Spleen (tissue), 11 donors: ENCODE results near the gene PDCD1LG2. TPM values are rescaled to one million over a fixed set of nuclear protein-coding genes. Genes with fewer than 3 reads are reported as not detected.

ENCODE experiments used
- DNase-seq: peaks from one replicate; pipeline ENCODE4 v3.0.0-alpha.2; 2020
- H3K27ac ChIP-seq, 8 donors: fragments of 200-600 bp; sonication (generic) in 7 of 8; 1 replicate in 4 of 8; 2 replicates in 4 of 8; pipeline versions ENCODE4 v1.5.0 to v1.8.0; 2016 to 2021; ENCODE audit warnings: inconsistent platforms in 4 of 8, mild to moderate bottlenecking in 4 of 8, moderate library complexity in 1 of 8
- H3K27me3 ChIP-seq, 7 donors: fragments of 200-600 bp; sonication (generic) in 6 of 7; replicated peaks in 1 of 7; 1 replicate in 4 of 7; 2 replicates in 3 of 7; pipeline versions ENCODE4 v1.5.0 to v1.8.0; 2016 to 2021; ENCODE audit warnings: inconsistent platforms in 3 of 7, mild to moderate bottlenecking in 1 of 7
- H3K36me3 ChIP-seq, 6 donors: fragments of 200-600 bp; sonication (generic) in 5 of 6; 1 replicate in 4 of 6; 2 replicates in 2 of 6; pipeline versions ENCODE4 v1.5.0 to v1.8.0; 2016 to 2021; ENCODE audit warnings: inconsistent platforms in 2 of 6
- H3K4me1 ChIP-seq, 6 donors: fragments of 200-600 bp; sonication (generic) in 5 of 6; 1 replicate in 3 of 6; 2 replicates in 3 of 6; pipeline versions ENCODE4 v1.5.0 to v1.8.0; 2016 to 2021; ENCODE audit warnings: inconsistent platforms in 3 of 6
- H3K4me3 ChIP-seq, 8 donors: fragments of 200-600 bp; sonication (generic) in 7 of 8; 1 replicate in 4 of 8; 2 replicates in 4 of 8; pipeline versions ENCODE4 v1.5.0 to v1.8.0; 2016 to 2021; ENCODE audit warnings: inconsistent platforms in 4 of 8, mild to moderate bottlenecking in 4 of 8, moderate library complexity in 2 of 8
- H3K9me3 ChIP-seq, 8 donors: fragments of 200-600 bp; sonication (generic) in 7 of 8; 1 replicate in 4 of 8; 2 replicates in 4 of 8; pipeline versions ENCODE4 v1.5.0 to v1.8.0; 2016 to 2021; ENCODE audit warnings: inconsistent platforms in 4 of 8
- POLR2A ChIP-seq, 3 donors: fragments of 450-650 bp; IDR thresholded peaks; one replicate each; pipeline ENCODE4 v1.5.1; 2017; ENCODE audit warnings: antibody characterized with exemption in 3 of 3, mild to moderate bottlenecking in 1 of 3
- POLR2AphosphoS5 ChIP-seq, 3 donors: sonication (generic); formaldehyde crosslinking; IDR thresholded peaks; one replicate each; pipeline ENCODE4 v1.5.1; 2017; ENCODE audit warnings: antibody characterized with exemption in 3 of 3
- WGBS, 5 donors: extraction: QIAGEN DNeasy Blood & Tissue Kit in 3 of 5; methylation state at CpG; one replicate each; pipeline versions ENCODE4 v1.1.5 to v1.1.7; 2013 to 2018; 5-methylcytosine and 5-hydroxymethylcytosine counted together
- intact Hi-C: fragments of 100-400 bp; cut with DNase I; formaldehyde crosslinking; loops from one replicate; pipeline ENCODE4 v1.15.0; 2023; ENCODE audit warnings: low total_unique reads
- polyA plus RNA-seq, 3 donors: library from polyadenylated mRNA; stranded (reverse); fragments of 200-250 nt; gene quantifications; one replicate each; pipeline ENCODE4 v1.2.1, GENCODE V29; 2013
- total RNA-seq, 7 donors: library from RNA; depleted of rRNA in 3 of 7; stranded (reverse); fragments of >200 nt in 3 of 7; fragmentation: NEBNext Ultra II Directional in 4 of 7; extraction: Animal tissue kit (Norgen Biotek cat#: 25700) in 4 of 7; gene quantifications; one replicate each; pipeline versions ENCODE4 v1.1.0 to v1.2.1, GENCODE V29; 2016 to 2021
- TF ChIP-seq, protein P1 (sequence below), 11 experiments: fragments of 200-600 bp in 7 of 11; fragments of 450-650 bp in 4 of 11; sonication (generic) in 4 of 11; IDR thresholded peaks in 8 of 11; conservative IDR thresholded peaks in 3 of 11; 1 replicate in 7 of 11; 2 replicates in 4 of 11; pipeline versions ENCODE4 v1.4.0 to v1.8.0; 2016 to 2021; ENCODE audit warnings: antibody characterized with exemption in 11 of 11, inconsistent platforms in 4 of 11, mild to moderate bottlenecking in 1 of 11
- donor health status: healthy with polysubstance abuse.
- donor health status: DM: no; HTN: no; CAD: no; lungs with moderate emphysema.
- donor health status: DM: no; HTN: no; CAD: no.
- donor health status: Bipolar disorder and iron deficiency.
- donor health status: healthy.
- donor health status: DM: no; HTN: no; CAD: no.
- donor health status: DM: yes; HTN: yes; CAD: no.

Gene PDCD1LG2
- total and polyA plus RNA-seq, 10 donors = 2.0 to 29.3 (median 17.4) TPM

DNA sequence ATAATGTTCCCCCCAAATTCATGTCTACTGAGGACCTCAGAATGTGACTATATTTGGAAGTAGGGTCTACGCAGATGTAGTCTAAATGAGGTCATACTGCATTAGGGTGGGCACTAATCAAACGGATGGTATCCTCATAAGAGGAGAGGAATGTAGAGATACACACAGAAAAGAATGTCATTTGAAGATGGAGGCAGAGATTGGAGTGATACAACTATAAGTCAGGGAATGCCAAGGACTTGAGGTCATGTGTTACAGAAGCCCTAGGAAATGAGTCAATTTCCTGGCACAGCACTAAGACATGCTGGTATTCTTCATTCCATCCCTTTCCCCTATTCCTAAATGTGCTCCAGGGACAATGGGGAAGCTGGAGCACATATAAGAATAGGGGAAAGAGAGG is 758 bp upstream of the PDCD1LG2 start:
- no peak for DNase-seq
- H3K36me3 ChIP-seq = no peaks in the 10 kb centered on the region
- H3K27ac ChIP-seq = peak overlapping the region; percentile 65 to 88 (median 81)
- no peaks in the 10 kb centered on the region for H3K27me3 ChIP-seq
- H3K9me3 ChIP-seq = no peaks in the 10 kb centered on the region
- H3K4me1 ChIP-seq = peaks cover 9 to 55% (median 34%) of the 10 kb centered on the region in 6 donors
- intact Hi-C loops = no loop called here
- H3K4me3 ChIP-seq = no peak overlapping the region
- TF ChIP-seq POLR2AphosphoS5 (IDR thresholded peaks at IDR 0.05) = peak in 1 of 3 donors; percentile 21
- TF ChIP-seq POLR2A (IDR thresholded peaks at IDR 0.05) = no peak
- TF ChIP-seq, protein P1, sequence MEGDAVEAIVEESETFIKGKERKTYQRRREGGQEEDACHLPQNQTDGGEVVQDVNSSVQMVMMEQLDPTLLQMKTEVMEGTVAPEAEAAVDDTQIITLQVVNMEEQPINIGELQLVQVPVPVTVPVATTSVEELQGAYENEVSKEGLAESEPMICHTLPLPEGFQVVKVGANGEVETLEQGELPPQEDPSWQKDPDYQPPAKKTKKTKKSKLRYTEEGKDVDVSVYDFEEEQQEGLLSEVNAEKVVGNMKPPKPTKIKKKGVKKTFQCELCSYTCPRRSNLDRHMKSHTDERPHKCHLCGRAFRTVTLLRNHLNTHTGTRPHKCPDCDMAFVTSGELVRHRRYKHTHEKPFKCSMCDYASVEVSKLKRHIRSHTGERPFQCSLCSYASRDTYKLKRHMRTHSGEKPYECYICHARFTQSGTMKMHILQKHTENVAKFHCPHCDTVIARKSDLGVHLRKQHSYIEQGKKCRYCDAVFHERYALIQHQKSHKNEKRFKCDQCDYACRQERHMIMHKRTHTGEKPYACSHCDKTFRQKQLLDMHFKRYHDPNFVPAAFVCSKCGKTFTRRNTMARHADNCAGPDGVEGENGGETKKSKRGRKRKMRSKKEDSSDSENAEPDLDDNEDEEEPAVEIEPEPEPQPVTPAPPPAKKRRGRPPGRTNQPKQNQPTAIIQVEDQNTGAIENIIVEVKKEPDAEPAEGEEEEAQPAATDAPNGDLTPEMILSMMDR (IDR thresholded peaks at IDR 0.05 in 8 of 11, conservative IDR thresholded peaks at IDR 0.05 in 3 of 11) = no peak
- 68 to 78% (median 73%) methylated on average over 2 of the region's 2 CpGs for WGBS, 5 donors

DNA sequence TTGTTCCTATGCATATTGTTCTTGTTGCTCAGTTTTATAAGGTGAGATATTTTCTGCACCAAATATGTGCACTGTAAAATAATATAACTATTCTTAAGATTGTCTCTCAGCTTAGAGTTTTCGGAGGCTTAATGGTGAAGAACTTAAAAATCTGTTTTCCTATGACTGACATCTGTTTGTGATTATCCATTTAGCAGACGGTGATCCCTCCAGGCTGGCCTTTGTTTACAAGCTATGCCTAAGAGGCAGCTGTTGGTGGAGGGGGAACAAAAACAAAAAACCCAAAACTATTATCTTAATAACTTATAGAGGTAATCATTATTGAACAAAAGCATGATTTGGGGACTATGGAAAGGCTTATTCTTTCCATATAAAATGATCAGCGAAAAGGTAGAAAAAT is 658 bp downstream of the PDCD1LG2 start:
- 63 to 89% (median 82%) methylated on average over 3 of the region's 3 CpGs for WGBS, 5 donors
- TF ChIP-seq POLR2A (IDR thresholded peaks at IDR 0.05) (no peak), POLR2AphosphoS5 (IDR thresholded peaks at IDR 0.05) (no peak)
- TF ChIP-seq, protein P1 (IDR thresholded peaks at IDR 0.05 in 8 of 11, conservative IDR thresholded peaks at IDR 0.05 in 3 of 11) = no peak
- no peak for DNase-seq
- H3K27me3 ChIP-seq = no peaks in the 10 kb centered on the region
- no peaks in the 10 kb centered on the region for H3K36me3 ChIP-seq
- peaks cover 9 to 57% (median 34%) of the 10 kb centered on the region in 6 donors for H3K4me1 ChIP-seq
- H3K27ac ChIP-seq = peak overlapping the region; percentile 65 to 88 (median 81)
- no peaks in the 10 kb centered on the region for H3K9me3 ChIP-seq
- peak overlapping the region; percentile 12 to 62 (median 26) for H3K4me3 ChIP-seq
- intact Hi-C loops = no loop called here

DNA sequence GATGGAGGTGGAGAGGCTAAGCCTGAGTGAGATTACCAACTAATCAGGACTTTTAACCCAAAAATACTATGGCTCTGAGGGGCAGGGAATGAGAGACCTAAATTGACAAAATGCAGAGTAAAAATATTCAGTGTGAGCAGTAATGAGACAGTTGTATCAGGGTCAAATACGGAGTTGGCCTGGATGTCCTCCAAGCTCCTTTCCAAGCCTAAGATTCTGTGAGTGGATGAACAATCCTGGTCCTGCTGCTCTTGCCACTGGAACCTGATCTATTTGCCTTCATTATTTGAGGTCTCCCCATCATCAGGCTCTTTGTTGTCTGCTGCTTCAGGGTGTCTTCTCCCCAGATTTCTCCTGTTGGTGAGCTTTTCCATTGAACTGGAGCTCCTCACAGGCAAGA is 1.1 kb downstream of the PDCD1LG2 start:
- Histone ChIP-seq H3K9me3 (no peaks in the 10 kb centered on the region), H3K27ac (peak overlapping the region in 5 of 8 donors; percentile 80 to 88 (median 83)), H3K36me3 (peaks cover 0 to 3% (median 0%) of the 10 kb centered on the region in 6 donors), H3K4me1 (peaks cover 9 to 57% (median 34%) of the 10 kb centered on the region in 6 donors), H3K27me3 (no peaks in the 10 kb centered on the region), H3K4me3 (peak overlapping the region in 7 of 8 donors; percentile 12 to 62 (median 27))
- DNase-seq = no peak
- TF ChIP-seq POLR2AphosphoS5 (IDR thresholded peaks at IDR 0.05) (no peak), POLR2A (IDR thresholded peaks at IDR 0.05) (no peak)
- TF ChIP-seq, protein P1 (IDR thresholded peaks at IDR 0.05 in 8 of 11, conservative IDR thresholded peaks at IDR 0.05 in 3 of 11) = no peak
- intact Hi-C loops = no loop called here
- WGBS, 5 donors = 60 to 76% (median 63%) methylated on average over 1 of the region's 1 CpG

DNA sequence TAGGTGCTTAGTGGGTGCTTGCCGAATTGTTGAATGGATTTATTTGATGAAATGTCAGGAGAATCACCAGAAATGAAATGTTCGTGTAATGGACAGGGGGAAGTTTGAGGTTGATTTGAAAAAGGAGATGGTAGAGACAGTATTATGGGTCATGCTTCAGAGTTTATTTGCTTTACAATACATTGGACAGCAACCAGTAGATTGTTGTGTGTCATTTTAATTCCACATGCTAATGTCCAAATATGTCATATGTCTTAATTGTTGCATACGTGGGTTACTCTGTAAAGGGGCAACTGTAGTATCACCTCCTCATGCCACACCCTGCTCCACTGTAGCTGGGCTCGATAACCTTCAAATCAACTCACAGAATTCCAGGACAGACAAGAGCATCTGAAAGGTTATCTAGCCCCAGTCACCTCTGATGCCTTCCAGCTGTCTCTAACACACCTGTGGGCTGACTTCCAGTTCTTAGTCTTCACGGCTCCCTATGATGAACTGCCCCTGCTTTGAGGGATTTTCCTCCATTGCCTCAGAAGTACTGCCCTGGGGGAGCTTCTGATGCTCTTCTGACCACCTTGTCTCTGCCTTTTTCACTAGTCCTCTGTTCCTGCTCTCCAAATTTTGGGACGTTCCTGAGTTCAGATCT is 1.7 kb downstream of the PDCD1LG2 start:
- Histone ChIP-seq H3K9me3 (no peaks in the 10 kb centered on the region), H3K4me1 (peaks cover 9 to 57% (median 34%) of the 10 kb centered on the region in 6 donors), H3K4me3 (peak overlapping the region in 7 of 8 donors; percentile 12 to 62 (median 27)), H3K27ac (peak overlapping the region in 4 of 8 donors; percentile 80 to 88 (median 84)), H3K36me3 (peaks cover 0 to 9% (median 0%) of the 10 kb centered on the region in 6 donors), H3K27me3 (no peaks in the 10 kb centered on the region)
- 79 to 90% (median 82%) methylated on average over 6 of the region's 6 CpGs for WGBS, 5 donors
- TF ChIP-seq POLR2AphosphoS5 (IDR thresholded peaks at IDR 0.05) (no peak), POLR2A (IDR thresholded peaks at IDR 0.05) (no peak)
- TF ChIP-seq, protein P1 (IDR thresholded peaks at IDR 0.05 in 8 of 11, conservative IDR thresholded peaks at IDR 0.05 in 3 of 11) = no peak
- intact Hi-C loops = no loop called here
- DNase-seq = no peak
